ENCODE results near the gene MMP12.

- TF ChIP-seq CTCF (IDR thresholded peaks at IDR 0.05; ENCODE audit: borderline replicate concordance, extremely low read depth, low read length, poor library complexity, severe bottlenecking) (no peak), EZH2 (IDR thresholded peaks at IDR 0.05; ENCODE audit: borderline replicate concordance, low read depth, low read length, severe bottlenecking) (no peak)
Measured at GRCh38 chr11:102882389-102883024, 7.7 kb upstream of the MMP12 start.
